Measurements from ENCODE around the gene PTGR3. TPM values are rescaled to one million over a fixed set of nuclear protein-coding genes. Genes with fewer than 3 reads are reported as not detected.

Gene PTGR3
- total RNA-seq, 3 donors from 2014 or later (not counting 1 experiment from before 2014, with no cell fraction given): 27.4 to 29.4 (median 28.5) TPM

DNA sequence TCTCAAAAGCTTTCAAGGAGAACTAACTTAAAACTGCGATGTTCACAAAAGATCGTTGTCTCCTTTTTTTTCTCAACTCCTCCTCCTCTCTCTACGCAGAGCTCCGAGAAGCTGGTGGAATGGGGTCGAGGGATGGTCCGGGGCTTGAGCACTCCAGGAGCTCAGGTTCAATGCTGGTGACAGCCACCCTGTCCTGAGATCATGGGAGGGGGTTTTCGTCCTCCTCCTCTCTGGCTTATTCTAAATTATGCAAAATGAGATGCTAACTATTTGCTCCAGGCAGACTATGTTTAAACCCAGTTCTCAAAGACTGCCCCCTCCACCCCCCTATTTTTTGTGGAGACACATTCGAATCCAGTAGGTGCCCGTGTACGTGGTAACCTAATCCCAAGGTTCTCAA, 13.5 kb upstream of the PTGR3 start:
- peaks cover 22% of the 10 kb centered on the region for H3K4me1 ChIP-seq (ENCODE audit: control insufficient read depth, insufficient read depth, low read length)
- H3K4me3 Mint-ChIP-seq: no peak overlapping the region
- ATAC-seq (no peak), DNase-seq (no peak)
- peaks cover 61 to 76% of the 10 kb centered on the region in 2 donors for H3K4me1 Mint-ChIP-seq
- no peak overlapping the region for H3K4me3 ChIP-seq (ENCODE audit: low read length)
- intact Hi-C loops (cut with micrococcal nuclease): no loop called here
- H3K36me3 ChIP-seq (ENCODE audit: control insufficient read depth, insufficient read depth, low read length): no peaks in the 10 kb centered on the region
- TF ChIP-seq, protein P1, sequence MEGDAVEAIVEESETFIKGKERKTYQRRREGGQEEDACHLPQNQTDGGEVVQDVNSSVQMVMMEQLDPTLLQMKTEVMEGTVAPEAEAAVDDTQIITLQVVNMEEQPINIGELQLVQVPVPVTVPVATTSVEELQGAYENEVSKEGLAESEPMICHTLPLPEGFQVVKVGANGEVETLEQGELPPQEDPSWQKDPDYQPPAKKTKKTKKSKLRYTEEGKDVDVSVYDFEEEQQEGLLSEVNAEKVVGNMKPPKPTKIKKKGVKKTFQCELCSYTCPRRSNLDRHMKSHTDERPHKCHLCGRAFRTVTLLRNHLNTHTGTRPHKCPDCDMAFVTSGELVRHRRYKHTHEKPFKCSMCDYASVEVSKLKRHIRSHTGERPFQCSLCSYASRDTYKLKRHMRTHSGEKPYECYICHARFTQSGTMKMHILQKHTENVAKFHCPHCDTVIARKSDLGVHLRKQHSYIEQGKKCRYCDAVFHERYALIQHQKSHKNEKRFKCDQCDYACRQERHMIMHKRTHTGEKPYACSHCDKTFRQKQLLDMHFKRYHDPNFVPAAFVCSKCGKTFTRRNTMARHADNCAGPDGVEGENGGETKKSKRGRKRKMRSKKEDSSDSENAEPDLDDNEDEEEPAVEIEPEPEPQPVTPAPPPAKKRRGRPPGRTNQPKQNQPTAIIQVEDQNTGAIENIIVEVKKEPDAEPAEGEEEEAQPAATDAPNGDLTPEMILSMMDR (IDR thresholded peaks at IDR 0.05): no peak
- H3K27ac Mint-ChIP-seq: peak overlapping the region; percentile 89 to 95
- H3K9me3 ChIP-seq (ENCODE audit: control insufficient read depth, insufficient read depth, low read length): no peaks in the 10 kb centered on the region
- no peak overlapping the region for H3K27ac ChIP-seq (ENCODE audit: low read length)
- H3K27me3 Mint-ChIP-seq (ENCODE audit: low read depth in 2 of 2): no peaks in the 10 kb centered on the region
- WGBS (ENCODE audit: insufficient coverage): 86% methylated on average over 10 of the region's 10 CpGs
- H3K9me3 Mint-ChIP-seq: no peaks in the 10 kb centered on the region
- H3K36me3 Mint-ChIP-seq: no peaks in the 10 kb centered on the region
- no peaks in the 10 kb centered on the region for H3K27me3 ChIP-seq (ENCODE audit: control insufficient read depth, insufficient read depth, low read length)

DNA sequence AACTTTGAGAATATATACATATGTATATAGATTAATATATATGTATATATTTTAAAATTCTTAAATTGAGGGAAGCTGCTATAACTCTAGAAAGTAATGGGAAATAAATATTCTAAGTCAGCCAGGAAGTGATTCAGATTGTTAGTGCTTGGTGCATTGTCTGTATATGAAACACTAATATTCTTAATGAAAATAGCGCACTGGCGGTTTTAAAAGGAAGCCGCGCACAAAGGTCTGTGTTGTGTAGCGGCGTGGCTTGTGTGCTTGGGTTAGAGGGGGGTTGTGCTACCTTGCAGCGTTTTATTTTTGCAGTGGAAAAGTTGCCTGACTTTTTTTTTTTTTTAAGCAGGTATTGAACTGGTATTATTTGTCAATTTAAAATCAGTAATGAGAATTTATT, 13.0 kb upstream of the PTGR3 start:
- Histone ChIP-seq H3K36me3 (ENCODE audit: control insufficient read depth, insufficient read depth, low read length) (no peaks in the 10 kb centered on the region), H3K9me3 (ENCODE audit: control insufficient read depth, insufficient read depth, low read length) (no peaks in the 10 kb centered on the region), H3K4me3 (ENCODE audit: low read length) (no peak overlapping the region), H3K27ac (ENCODE audit: low read length) (no peak overlapping the region), H3K27me3 (ENCODE audit: control insufficient read depth, insufficient read depth, low read length) (no peaks in the 10 kb centered on the region), H3K4me1 (ENCODE audit: control insufficient read depth, insufficient read depth, low read length) (peaks cover 24% of the 10 kb centered on the region)
- no peaks in the 10 kb centered on the region for H3K9me3 Mint-ChIP-seq
- TF ChIP-seq, protein P1 (IDR thresholded peaks at IDR 0.05): no peak
- ATAC-seq (peak; percentile 49 to 59 (median 53)), DNase-seq (no peak)
- intact Hi-C loops (cut with micrococcal nuclease): no loop called here
- no peaks in the 10 kb centered on the region for H3K36me3 Mint-ChIP-seq
- H3K27ac Mint-ChIP-seq: peak overlapping the region; percentile 89 to 95
- peaks cover 61 to 76% of the 10 kb centered on the region in 2 donors for H3K4me1 Mint-ChIP-seq
- H3K27me3 Mint-ChIP-seq (ENCODE audit: low read depth in 2 of 2): no peaks in the 10 kb centered on the region
- H3K4me3 Mint-ChIP-seq: peak overlapping the region; percentile 71
- WGBS (ENCODE audit: insufficient coverage): 50% methylated on average over 7 of the region's 7 CpGs

DNA sequence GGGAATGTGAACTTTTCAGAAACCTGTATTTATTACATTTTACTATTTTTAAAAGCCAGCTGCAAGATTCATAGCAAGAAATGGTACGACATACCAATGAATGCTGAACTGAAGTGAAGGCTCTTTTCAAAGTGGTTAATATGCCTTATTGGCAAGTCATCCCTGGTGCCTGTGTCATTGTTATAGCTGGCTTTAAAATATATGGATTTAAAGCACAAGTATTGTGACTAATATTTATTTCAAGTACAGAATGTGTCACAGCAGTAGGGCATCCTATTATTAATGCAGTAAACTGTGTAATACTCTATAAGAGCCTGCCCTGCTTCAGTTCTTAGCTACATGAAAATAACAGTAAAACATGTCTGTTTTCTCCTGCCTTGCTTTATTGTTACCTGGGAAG, 12.5 kb upstream of the PTGR3 start:
- no peaks in the 10 kb centered on the region for H3K27me3 ChIP-seq (ENCODE audit: control insufficient read depth, insufficient read depth, low read length)
- Mint-ChIP-seq H3K9me3 (no peaks in the 10 kb centered on the region), H3K27me3 (ENCODE audit: low read depth in 2 of 2) (no peaks in the 10 kb centered on the region), H3K36me3 (no peaks in the 10 kb centered on the region), H3K4me3 (no peak overlapping the region), H3K4me1 (peaks cover 61 to 76% of the 10 kb centered on the region in 2 donors), H3K27ac (peak overlapping the region; percentile 89 to 95)
- peaks cover 24% of the 10 kb centered on the region for H3K4me1 ChIP-seq (ENCODE audit: control insufficient read depth, insufficient read depth, low read length)
- peak overlapping the region; percentile 4 for H3K27ac ChIP-seq (ENCODE audit: low read length)
- no peak for ATAC-seq
- no peak for DNase-seq
- TF ChIP-seq, protein P1 (IDR thresholded peaks at IDR 0.05): no peak
- WGBS (ENCODE audit: insufficient coverage): 80% methylated on average over 1 of the region's 1 CpG
- intact Hi-C loops (cut with micrococcal nuclease): no loop called here
- H3K4me3 ChIP-seq (ENCODE audit: low read length): no peak overlapping the region
- no peaks in the 10 kb centered on the region for H3K9me3 ChIP-seq (ENCODE audit: control insufficient read depth, insufficient read depth, low read length)
- H3K36me3 ChIP-seq (ENCODE audit: control insufficient read depth, insufficient read depth, low read length): no peaks in the 10 kb centered on the region
